Testis (tissue), 2 donors: Measurements from ENCODE around the gene MRO.

Source experiments
- CTCF ChIP-seq, 3 experiments: fragments of 450-650 bp in 2 of 3; fragments of 200-600 bp in 1 of 3; sonication (generic) in 1 of 3; IDR thresholded peaks; one replicate each; pipeline ENCODE4 v1.5.1; 2016 to 2019; ENCODE audit warnings: antibody characterized with exemption in 3 of 3, mild to moderate bottlenecking in 2 of 3, moderate library complexity in 1 of 3
- POLR2A ChIP-seq: fragments of 450-650 bp; IDR thresholded peaks from one replicate; pipeline ENCODE4 v1.6.1; 2017; ENCODE audit warnings: antibody characterized with exemption, mild to moderate bottlenecking, moderate library complexity

- TF ChIP-seq CTCF (IDR thresholded peaks at IDR 0.05) = peak in 1 of 3 experiments; percentile 4
- no peak for TF ChIP-seq POLR2A
Observed at GRCh38 chr18:50857694-50858093, 37.9 kb upstream of the MRO start.
